NB4 (cell line): ENCODE measurements around the gene AGBL1.
A peak's percentile ranks its signal among the peaks of the same experiment; 100 is the strongest.
"Not testable (repeated sequence)": the region's sequence is repeated elsewhere in the genome, so short reads cannot be mapped to it uniquely, and the experiment has no call there.

Experiments
- DNase-seq: peaks from one replicate; pipeline ENCODE4 v3.0.0; 2010; ENCODE audit warnings: low read depth
- H3K4me3 ChIP-seq: one replicate; pipeline ENCODE4 v1.5.1; 2011; ENCODE audit warnings: mild to moderate bottlenecking, low read depth, low read length, moderate library complexity
- CTCF ChIP-seq: IDR thresholded peaks from one replicate; pipeline ENCODE4 v1.5.1; 2012; ENCODE audit warnings: low read depth, low read length
- MYC ChIP-seq: IDR thresholded peaks from 2 replicates; pipeline ENCODE4 v1.6.1; 2011; ENCODE audit warnings: low read depth, low read length
- POLR2A ChIP-seq: IDR thresholded peaks from 2 replicates; pipeline ENCODE4 v1.6.1; 2011; ENCODE audit warnings: mild to moderate bottlenecking; ENCODE audit not compliant: insufficient read length; ENCODE audit errors: extremely low read depth
- TF ChIP-seq, protein P1 (sequence below): IDR thresholded peaks from 2 replicates; pipeline ENCODE4 v1.6.1; 2011; ENCODE audit warnings: low read depth, low read length

Gene AGBL1

DNA sequence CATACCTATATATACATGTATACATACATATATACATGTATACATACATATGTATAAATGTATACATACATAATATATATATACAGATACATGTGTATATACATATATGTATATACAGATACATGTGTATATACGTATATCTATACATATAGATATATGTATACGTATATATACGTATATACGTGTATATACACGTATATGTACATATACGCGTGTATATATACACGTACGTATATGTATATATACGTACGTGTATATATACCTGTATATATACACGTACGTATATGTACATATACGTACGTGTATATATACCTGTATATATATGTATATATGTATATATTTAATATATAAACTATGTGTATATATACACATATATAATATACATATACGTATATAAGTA, 955.2 kb downstream of the AGBL1 start:
- DNase-seq = no peak
- H3K4me3 ChIP-seq = no peak overlapping the region
- TF ChIP-seq, protein P1, sequence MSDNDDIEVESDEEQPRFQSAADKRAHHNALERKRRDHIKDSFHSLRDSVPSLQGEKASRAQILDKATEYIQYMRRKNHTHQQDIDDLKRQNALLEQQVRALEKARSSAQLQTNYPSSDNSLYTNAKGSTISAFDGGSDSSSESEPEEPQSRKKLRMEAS = no peak
- no peak for TF ChIP-seq CTCF

GRCh38 chr15:87038404-87038803, 958.7 kb downstream of the AGBL1 start:
- TF ChIP-seq MYC (no peak), POLR2A (no peak), CTCF (no peak)
- TF ChIP-seq, protein P1 = no peak
- peak; percentile 17 for DNase-seq
- no peak overlapping the region for H3K4me3 ChIP-seq

DNA sequence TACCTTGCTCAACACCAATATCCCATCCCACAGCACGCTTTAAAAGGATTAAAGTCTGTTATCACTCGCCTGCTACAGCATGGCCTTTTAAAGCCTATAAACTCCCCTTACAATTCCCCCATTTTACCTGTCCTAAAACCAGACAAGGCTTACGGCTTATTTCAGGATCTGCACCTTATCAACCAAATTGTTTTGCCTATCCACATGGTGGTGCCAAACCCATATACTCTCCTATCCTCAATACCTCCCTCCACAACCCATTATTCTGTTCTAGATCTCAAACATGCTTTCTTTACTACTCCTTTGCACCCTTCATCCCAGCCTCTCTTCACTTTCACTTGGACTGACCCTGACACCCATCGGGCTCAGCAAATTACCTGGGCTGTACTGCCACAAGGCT, 962.9 kb downstream of the AGBL1 start:
- not testable (repeated sequence) for DNase-seq

GRCh38 chr15:87045746-87046145, 966.1 kb downstream of the AGBL1 start:
- H3K4me3 ChIP-seq = no peak overlapping the region
- DNase-seq = no peak
- no peak for TF ChIP-seq POLR2A
- no peak for TF ChIP-seq CTCF
- TF ChIP-seq MYC = no peak

More for the DNA sequence above, 962.9 kb downstream of the AGBL1 start:
- not testable (repeated sequence) for H3K4me3 ChIP-seq

GRCh38 chr15:87047203-87047965, 967.7 kb downstream of the AGBL1 start:
- TF ChIP-seq MYC (no peak), CTCF (no peak), POLR2A (no peak)
- TF ChIP-seq, protein P1 = no peak
- no peak overlapping the region for H3K4me3 ChIP-seq
- no peak for DNase-seq
